H9 (cell line): ENCODE measurements around the gene CISD3. TPM values are rescaled to one million over a fixed set of nuclear protein-coding genes. Genes with fewer than 3 reads are reported as not detected.

Source experiments
- DNase-seq: peaks from one replicate; pipeline ENCODE4 v3.0.0-alpha.2; 2017
- H2AFZ ChIP-seq: one replicate; pipeline ENCODE4 v1.6.1; 2013; ENCODE audit warnings: mild to moderate bottlenecking, low read length, control low read depth, moderate library complexity
- H2AK5ac ChIP-seq: 2 replicates; pipeline ENCODE4 v1.6.1; 2013; ENCODE audit warnings: low read length, control low read depth, mixed read lengths; ENCODE audit not compliant: insufficient read length
- H2BK120ac ChIP-seq: one replicate; pipeline ENCODE4 v1.6.1; 2013; ENCODE audit warnings: low read depth, mild to moderate bottlenecking, low read length, control low read depth, inconsistent platforms; ENCODE audit not compliant: poor library complexity, severe bottlenecking
- H2BK12ac ChIP-seq: 2 replicates; pipeline ENCODE4 v1.6.1; 2013; ENCODE audit warnings: low read length, control low read depth, mixed read lengths, low read depth; ENCODE audit not compliant: insufficient read length
- H2BK15ac ChIP-seq: 2 replicates; pipeline ENCODE4 v1.6.1; 2013; ENCODE audit warnings: low read depth, low read length, control low read depth
- H2BK20ac ChIP-seq: one replicate; pipeline ENCODE4 v1.6.1; 2013; ENCODE audit warnings: low read depth, mild to moderate bottlenecking, low read length, control low read depth, inconsistent platforms; ENCODE audit not compliant: poor library complexity, severe bottlenecking
- H2BK5ac ChIP-seq: 2 replicates; pipeline ENCODE4 v1.6.1; 2013; ENCODE audit warnings: low read length, control low read depth, mixed read lengths; ENCODE audit not compliant: insufficient read length
- H3K14ac ChIP-seq: 2 replicates; pipeline ENCODE4 v1.6.1; 2013; ENCODE audit warnings: low read length, control low read depth; ENCODE audit not compliant: insufficient read depth
- H3K18ac ChIP-seq: 2 replicates; pipeline ENCODE4 v1.6.1; 2013; ENCODE audit warnings: low read depth, mild to moderate bottlenecking, mixed read lengths, low read length, control low read depth; ENCODE audit not compliant: insufficient read length
- H3K23ac ChIP-seq: 2 replicates; pipeline ENCODE4 v1.6.1; 2013; ENCODE audit warnings: low read length, control low read depth, mixed read lengths, low read depth; ENCODE audit not compliant: insufficient read length
- H3K23me2 ChIP-seq: 2 replicates; pipeline ENCODE4 v1.6.1; 2013; ENCODE audit warnings: low read depth, mild to moderate bottlenecking, mixed read lengths, low read length, control low read depth; ENCODE audit not compliant: insufficient read length, poor library complexity, severe bottlenecking
- H3K27ac ChIP-seq: 2 replicates; pipeline ENCODE4 v1.5.1; 2013; ENCODE audit warnings: low read length, control low read depth, mixed read lengths, low read depth; ENCODE audit not compliant: insufficient read length
- H3K27me3 ChIP-seq: 2 replicates; pipeline ENCODE4 v1.6.1; 2013; ENCODE audit warnings: low read length, control low read depth, inconsistent platforms; ENCODE audit not compliant: insufficient read depth
- H3K4ac ChIP-seq: 2 replicates; pipeline ENCODE4 v1.6.1; 2013; ENCODE audit warnings: low read depth, mild to moderate bottlenecking, control low read depth, inconsistent platforms, low read length, moderate library complexity
- H3K4me1 ChIP-seq: 2 replicates; pipeline ENCODE4 v1.6.1; 2013; ENCODE audit warnings: low read length, control low read depth, inconsistent platforms; ENCODE audit not compliant: insufficient read depth
- H3K4me2 ChIP-seq: 2 replicates; pipeline ENCODE4 v1.6.1; 2013; ENCODE audit warnings: low read length, control low read depth, mixed read lengths; ENCODE audit not compliant: insufficient read length, insufficient read depth
- H3K56ac ChIP-seq: 2 replicates; pipeline ENCODE4 v1.6.1; 2013; ENCODE audit warnings: low read depth, mild to moderate bottlenecking, mixed read lengths, low read length, control low read depth; ENCODE audit not compliant: insufficient read length
- H3K79me1 ChIP-seq: 2 replicates; pipeline ENCODE4 v1.6.1; 2013; ENCODE audit warnings: low read depth, mild to moderate bottlenecking, moderate library complexity, low read length, control low read depth, inconsistent platforms; ENCODE audit not compliant: insufficient read depth, poor library complexity, severe bottlenecking
- H3K79me2 ChIP-seq: 2 replicates; pipeline ENCODE4 v1.6.1; 2013; ENCODE audit warnings: low read length, control low read depth, inconsistent platforms; ENCODE audit not compliant: insufficient read depth
- H3K9ac ChIP-seq: 2 replicates; pipeline ENCODE4 v1.6.1; 2013; ENCODE audit warnings: low read length, control low read depth, mixed read lengths; ENCODE audit not compliant: insufficient read length; ENCODE audit errors: extremely low read depth
- H3K9me3 ChIP-seq: one replicate; pipeline ENCODE4 v1.6.1; 2013; ENCODE audit warnings: low read depth, low read length, inconsistent platforms; ENCODE audit not compliant: control insufficient read depth
- H3T11ph ChIP-seq: one replicate; pipeline ENCODE4 v1.6.1; 2013; ENCODE audit warnings: mild to moderate bottlenecking, low read length, control low read depth, inconsistent platforms
- H4K20me1 ChIP-seq: one replicate; pipeline ENCODE4 v1.6.1; 2013; ENCODE audit not compliant: control insufficient read depth, insufficient read length, insufficient read depth
- H4K5ac ChIP-seq: 2 replicates; pipeline ENCODE4 v1.6.1; 2013; ENCODE audit warnings: low read depth, mild to moderate bottlenecking, mixed read lengths, low read length, control low read depth; ENCODE audit not compliant: insufficient read length
- H4K8ac ChIP-seq: replicated peaks from 2 replicates; pipeline ENCODE4 v1.6.1; 2013; ENCODE audit warnings: low read length, control low read depth, mixed read lengths, low read depth; ENCODE audit not compliant: insufficient read length
- H4K91ac ChIP-seq: 2 replicates; pipeline ENCODE4 v1.6.1; 2013; ENCODE audit warnings: low read depth, mild to moderate bottlenecking, moderate library complexity, mixed read lengths, low read length, control low read depth; ENCODE audit not compliant: insufficient read length
- H3K27ac Mint-ChIP-seq, 3 experiments: 2 replicates in 2 of 3; 3 replicates in 1 of 3; pipeline ENCODE4 v1.8.0; 2020 to 2021; ENCODE audit warnings: mixed read lengths in 3 of 3, mild to moderate bottlenecking in 1 of 3, moderate library complexity in 1 of 3
- H3K27me3 Mint-ChIP-seq: 2 replicates; pipeline ENCODE4 v1.8.0; 2021; ENCODE audit warnings: low read depth, mild to moderate bottlenecking, moderate library complexity, mixed read lengths
- H3K36me3 Mint-ChIP-seq, 3 experiments: 2 replicates in 2 of 3; 3 replicates in 1 of 3; pipeline ENCODE4 v1.8.0; 2020 to 2021; ENCODE audit warnings: low read depth in 3 of 3, mixed read lengths in 3 of 3; ENCODE audit not compliant: insufficient read depth in 1 of 3
- H3K4me1 Mint-ChIP-seq, 2 experiments: 2 replicates each; pipeline ENCODE4 v1.8.0; 2020; ENCODE audit warnings: mixed read lengths in 2 of 2
- H3K4me3 Mint-ChIP-seq, 2 experiments: 2 replicates in 1 of 2; 3 replicates in 1 of 2; pipeline ENCODE4 v1.8.0; 2020 to 2021; ENCODE audit warnings: mild to moderate bottlenecking in 2 of 2, mixed read lengths in 2 of 2, moderate library complexity in 1 of 2
- H3K9me3 Mint-ChIP-seq, 2 experiments: 2 replicates in 1 of 2; 3 replicates in 1 of 2; pipeline ENCODE4 v1.8.0; 2020; ENCODE audit warnings: mild to moderate bottlenecking in 2 of 2, mixed read lengths in 2 of 2, moderate library complexity in 1 of 2
- WGBS: extraction: QIAGEN DNeasy Blood & Tissue Kit; methylation state at CpG from one replicate; pipeline ENCODE4 v1.1.7; 2013; ENCODE audit warnings: missing lambda C conversion rate, low lambda C conversion rate, mixed read lengths; ENCODE audit not compliant: insufficient read length; ENCODE audit errors: extremely low coverage; 5-methylcytosine and 5-hydroxymethylcytosine counted together
- total RNA-seq: library from RNA; stranded (reverse); gene quantifications from 2 replicates; pipeline ENCODE4 v1.2.1, GENCODE V29; 2021
- TF ChIP-seq, protein P1 (sequence below): fragments of 200-600 bp; sonication (generic); conservative IDR thresholded peaks from 3 replicates; pipeline ENCODE4 v1.8.0; 2021; ENCODE audit warnings: antibody characterized with exemption, mild to moderate bottlenecking

CISD3 gene
- total RNA-seq, 1 experiment from 2014 or later = 10.7 TPM

- no peak overlapping the region for H2BK120ac ChIP-seq
- WGBS = no CpG with 5 or more reads among the region's 4 CpGs
- Mint-ChIP-seq H3K9me3 (no peaks in the 10 kb centered on the region; a peak in 1 of 5 replicates), H3K4me3 (peak overlapping the region; percentile 39 to 59), H3K36me3 (peaks cover 19 to 35% (median 34%) of the 10 kb centered on the region in 3 experiments), H3K4me1 (peaks cover 46 to 61% of the 10 kb centered on the region in 2 experiments), H3K27ac (peak overlapping the region; percentile 46 to 92 (median 53); a peak in 6 of 7 replicates), H3K27me3 (no peaks in the 10 kb centered on the region; the same call in none of the 2 replicates)
- no peak overlapping the region for H3K4ac ChIP-seq
- no peaks in the 10 kb centered on the region for H4K20me1 ChIP-seq
- no peak overlapping the region for H3T11ph ChIP-seq
- no peaks in the 10 kb centered on the region for H3K9me3 ChIP-seq
- no peak overlapping the region for H2AFZ ChIP-seq
- peak; percentile 51 for DNase-seq
- no peak overlapping the region for H3K27ac ChIP-seq
- no peak overlapping the region for H3K23ac ChIP-seq
- no peak overlapping the region for H4K5ac ChIP-seq
- H4K8ac ChIP-seq = no peak overlapping the region
- no peak overlapping the region for H3K18ac ChIP-seq
- no peak overlapping the region for H2BK15ac ChIP-seq
- peaks cover 18% of the 10 kb centered on the region for H3K23me2 ChIP-seq
- no peak overlapping the region for H3K4me2 ChIP-seq
- peaks cover 62% of the 10 kb centered on the region for H3K79me2 ChIP-seq
- H3K4me1 ChIP-seq = peaks cover 5% of the 10 kb centered on the region; the same call in 1 of the 2 replicates
- TF ChIP-seq, protein P1, sequence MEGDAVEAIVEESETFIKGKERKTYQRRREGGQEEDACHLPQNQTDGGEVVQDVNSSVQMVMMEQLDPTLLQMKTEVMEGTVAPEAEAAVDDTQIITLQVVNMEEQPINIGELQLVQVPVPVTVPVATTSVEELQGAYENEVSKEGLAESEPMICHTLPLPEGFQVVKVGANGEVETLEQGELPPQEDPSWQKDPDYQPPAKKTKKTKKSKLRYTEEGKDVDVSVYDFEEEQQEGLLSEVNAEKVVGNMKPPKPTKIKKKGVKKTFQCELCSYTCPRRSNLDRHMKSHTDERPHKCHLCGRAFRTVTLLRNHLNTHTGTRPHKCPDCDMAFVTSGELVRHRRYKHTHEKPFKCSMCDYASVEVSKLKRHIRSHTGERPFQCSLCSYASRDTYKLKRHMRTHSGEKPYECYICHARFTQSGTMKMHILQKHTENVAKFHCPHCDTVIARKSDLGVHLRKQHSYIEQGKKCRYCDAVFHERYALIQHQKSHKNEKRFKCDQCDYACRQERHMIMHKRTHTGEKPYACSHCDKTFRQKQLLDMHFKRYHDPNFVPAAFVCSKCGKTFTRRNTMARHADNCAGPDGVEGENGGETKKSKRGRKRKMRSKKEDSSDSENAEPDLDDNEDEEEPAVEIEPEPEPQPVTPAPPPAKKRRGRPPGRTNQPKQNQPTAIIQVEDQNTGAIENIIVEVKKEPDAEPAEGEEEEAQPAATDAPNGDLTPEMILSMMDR = no peak
- H2BK5ac ChIP-seq = no peak overlapping the region
- H3K56ac ChIP-seq = no peak overlapping the region
- no peak overlapping the region for H2BK12ac ChIP-seq
- no peaks in the 10 kb centered on the region for H3K27me3 ChIP-seq
- H3K9ac ChIP-seq = no peak overlapping the region
- H4K91ac ChIP-seq = no peak overlapping the region
- peak overlapping the region; percentile 31 for H3K14ac ChIP-seq
- no peak overlapping the region for H2AK5ac ChIP-seq
- no peak overlapping the region for H2BK20ac ChIP-seq
- peaks cover 13% of the 10 kb centered on the region for H3K79me1 ChIP-seq
Measured at GRCh38 chr17:38743556-38744171, 13.5 kb downstream of the CISD3 start.
